GM12872 (cell line): ENCODE data around the gene PLCL2.

Experiments used
- CTCF ChIP-seq: IDR thresholded peaks from 3 replicates; pipeline ENCODE4 v1.5.1; 2011; ENCODE audit warnings: low read depth, mild to moderate bottlenecking, low read length, moderate library complexity; ENCODE audit not compliant: insufficient read depth

PLCL2 gene

GRCh38 chr3:17103579-17103978, 218.8 kb downstream of the PLCL2 start:
- TF ChIP-seq CTCF, result no peak

GRCh38 chr3:17110660-17111396, 226.1 kb downstream of the PLCL2 start:
- no peak for TF ChIP-seq CTCF

- TF ChIP-seq CTCF, result no peak
Measured at GRCh38 chr3:17111586-17111985, 226.8 kb downstream of the PLCL2 start.

GRCh38 chr3:17115186-17115585, 230.4 kb downstream of the PLCL2 start:
- TF ChIP-seq CTCF, result no peak

- no peak for TF ChIP-seq CTCF
Measured at GRCh38 chr3:17116007-17116600, 231.3 kb downstream of the PLCL2 start.

GRCh38 chr3:17118771-17119170, 234.0 kb downstream of the PLCL2 start:
- no peak for TF ChIP-seq CTCF

- TF ChIP-seq CTCF, result no peak
Measured at GRCh38 chr3:17119201-17120072, 234.7 kb downstream of the PLCL2 start.
